H7 (cell line): Measurements from ENCODE around the gene CAPNS1. TPM values are rescaled to one million over a fixed set of nuclear protein-coding genes. Genes with fewer than 3 reads are reported as not detected.
"Not testable (repeated sequence)": the region's sequence is repeated elsewhere in the genome, so short reads cannot be mapped to it uniquely, and the experiment has no call there.

Experiments used
- DNase-seq: peaks from one replicate; pipeline ENCODE4 v3.0.0; 2012
- H3K27me3 ChIP-seq: 2 replicates; pipeline ENCODE4 v1.6.0; 2011; ENCODE audit warnings: mild to moderate bottlenecking, low read length; ENCODE audit not compliant: control insufficient read depth, insufficient read depth
- H3K36me3 ChIP-seq: replicated peaks from 2 replicates; pipeline ENCODE4 v1.5.1; 2011; ENCODE audit warnings: low read length; ENCODE audit not compliant: control insufficient read depth, insufficient read depth
- H3K4me3 ChIP-seq: 2 replicates; pipeline ENCODE4 v1.5.1; 2011; ENCODE audit warnings: low read depth, mild to moderate bottlenecking, control low read depth, low read length, moderate library complexity; ENCODE audit not compliant: insufficient read depth
- total RNA-seq: library from RNA; depleted of rRNA; stranded (reverse); fragments of >200 nt; shearing (Covaris generic); gene quantifications from 2 replicates; pipeline ENCODE4 v1.2.3, GENCODE V29; 2014

CAPNS1 gene
- total RNA-seq, 1 experiment from 2014 or later, result 336 TPM

DNA sequence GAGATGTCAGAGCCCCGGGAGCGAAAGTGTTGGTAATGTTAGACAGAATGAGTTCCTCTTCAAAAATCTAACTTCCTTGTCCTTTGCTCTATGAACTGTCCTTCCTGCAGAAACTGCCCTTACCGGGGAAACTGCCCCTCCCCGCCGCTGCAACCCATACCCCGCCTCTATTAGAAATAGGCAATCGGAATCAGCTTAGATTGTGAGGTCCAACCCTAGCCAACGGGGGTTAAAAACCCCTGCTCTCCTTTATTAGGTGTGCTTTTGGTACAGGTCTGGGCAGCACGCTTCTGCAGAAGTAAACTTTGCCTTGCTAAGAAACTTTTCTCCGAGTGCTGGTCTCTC lies 11.5 kb upstream of the CAPNS1 start:
- Histone ChIP-seq H3K4me3 (peak overlapping the region; percentile 80), H3K27me3 (no peaks in the 10 kb centered on the region), H3K36me3 (peaks cover 14% of the 10 kb centered on the region)
- DNase-seq, result peak; percentile 71

DNA sequence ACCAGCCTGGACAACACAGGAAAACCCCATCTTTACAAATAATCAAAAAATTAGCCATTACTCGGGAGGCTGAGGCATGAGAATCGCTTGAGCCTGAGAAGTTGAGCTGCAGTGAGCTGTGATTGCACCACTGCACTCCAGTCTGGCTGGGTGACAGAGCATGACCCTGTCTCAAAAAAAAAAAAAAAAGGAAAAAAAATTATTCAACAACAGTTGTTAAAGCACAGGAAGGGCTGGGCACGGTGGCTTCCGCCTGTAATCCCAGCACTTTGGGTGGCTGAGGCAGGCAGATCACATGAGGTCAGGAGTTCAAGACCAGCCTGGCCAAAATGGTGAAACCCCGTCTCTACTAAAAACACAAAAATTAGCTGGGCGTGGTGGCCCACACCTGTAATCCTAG lies 8.6 kb upstream of the CAPNS1 start:
- not testable (repeated sequence) for H3K27me3 ChIP-seq, H3K4me3 ChIP-seq

DNA sequence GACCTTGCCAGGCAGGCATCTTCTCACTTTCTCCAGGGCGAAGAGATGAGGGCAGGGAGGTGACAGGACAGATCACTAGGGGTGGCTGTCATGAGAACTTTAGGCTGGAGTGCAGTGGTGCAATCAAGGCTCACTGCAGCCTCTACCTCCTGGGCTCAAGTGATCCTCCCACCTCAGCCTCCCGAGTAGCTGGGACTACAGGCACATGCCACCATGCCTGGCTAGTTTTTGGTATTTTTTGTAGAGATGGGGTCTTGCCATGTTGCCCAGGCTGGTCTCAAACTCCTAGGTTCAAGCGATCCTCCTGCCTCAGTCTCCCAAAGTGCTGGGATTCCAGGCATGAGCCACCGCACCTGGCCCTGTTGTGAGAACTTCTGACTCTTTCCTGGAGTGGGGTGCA lies 5.0 kb upstream of the CAPNS1 start:
- H3K4me3 ChIP-seq, H3K36me3 ChIP-seq, DNase-seq, H3K27me3 ChIP-seq: not testable (repeated sequence)

More for the DNA sequence above, 8.6 kb upstream of the CAPNS1 start:
- not testable (repeated sequence) for DNase-seq, H3K36me3 ChIP-seq

DNA sequence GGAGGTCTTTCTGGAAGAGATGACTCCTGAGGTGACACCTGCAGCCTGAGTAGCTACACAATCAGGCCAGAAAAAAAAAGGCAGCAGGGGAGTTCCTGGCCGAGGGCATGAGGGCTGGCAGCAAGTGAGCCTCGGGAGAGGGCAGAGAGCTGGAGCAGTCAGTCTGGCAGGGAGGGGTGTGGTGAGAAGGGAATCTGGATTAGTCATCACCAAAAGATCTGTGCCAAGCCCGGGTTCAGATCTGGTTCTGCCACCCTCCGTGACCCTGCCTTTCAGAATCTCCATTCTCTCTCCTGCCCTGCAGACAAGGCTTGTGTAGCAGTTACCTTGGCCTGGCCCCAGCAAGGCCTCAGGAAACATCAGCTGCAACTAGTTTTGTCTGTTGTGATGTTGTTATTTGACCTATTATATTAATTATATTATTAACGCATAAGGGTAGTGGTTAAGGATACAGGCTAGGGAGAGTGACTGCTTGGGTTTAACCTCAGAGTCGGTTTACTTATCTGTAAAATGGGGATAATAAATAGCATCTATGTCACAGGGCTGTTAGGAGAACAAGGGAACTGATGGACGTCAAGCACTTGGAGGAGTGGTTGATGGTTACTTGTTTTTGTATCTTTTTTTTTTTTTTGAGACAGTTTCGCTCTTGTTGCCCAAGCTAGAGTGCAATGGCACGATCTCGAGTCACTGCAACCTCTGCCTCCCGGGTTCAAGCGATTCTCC lies 2.7 kb upstream of the CAPNS1 start:
- no peak overlapping the region for H3K4me3 ChIP-seq
- H3K27me3 ChIP-seq, result no peaks in the 10 kb centered on the region
- DNase-seq, result peak; percentile 32
- no peaks in the 10 kb centered on the region for H3K36me3 ChIP-seq

DNA sequence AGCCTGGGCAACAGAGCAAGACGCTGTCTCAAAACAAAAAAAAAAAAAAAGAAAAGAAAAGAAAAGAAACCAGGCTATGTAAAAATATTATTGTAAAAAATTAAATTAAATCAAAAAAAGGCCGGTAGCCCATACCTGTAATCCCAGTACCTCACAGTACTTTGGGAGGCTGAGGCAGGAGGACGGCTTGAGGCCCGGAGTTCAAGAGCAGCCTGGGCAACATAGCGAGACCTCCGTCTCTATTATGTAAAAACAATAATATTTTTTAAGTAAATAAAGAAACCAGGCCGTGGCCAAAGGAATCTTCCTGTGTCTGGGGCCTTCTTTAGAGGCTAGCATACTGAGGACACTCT lies 770 bp upstream of the CAPNS1 start:
- no peaks in the 10 kb centered on the region for H3K27me3 ChIP-seq
- DNase-seq, result no peak
- H3K4me3 ChIP-seq, result peak overlapping the region; percentile 96
- peaks cover 8% of the 10 kb centered on the region for H3K36me3 ChIP-seq

DNA sequence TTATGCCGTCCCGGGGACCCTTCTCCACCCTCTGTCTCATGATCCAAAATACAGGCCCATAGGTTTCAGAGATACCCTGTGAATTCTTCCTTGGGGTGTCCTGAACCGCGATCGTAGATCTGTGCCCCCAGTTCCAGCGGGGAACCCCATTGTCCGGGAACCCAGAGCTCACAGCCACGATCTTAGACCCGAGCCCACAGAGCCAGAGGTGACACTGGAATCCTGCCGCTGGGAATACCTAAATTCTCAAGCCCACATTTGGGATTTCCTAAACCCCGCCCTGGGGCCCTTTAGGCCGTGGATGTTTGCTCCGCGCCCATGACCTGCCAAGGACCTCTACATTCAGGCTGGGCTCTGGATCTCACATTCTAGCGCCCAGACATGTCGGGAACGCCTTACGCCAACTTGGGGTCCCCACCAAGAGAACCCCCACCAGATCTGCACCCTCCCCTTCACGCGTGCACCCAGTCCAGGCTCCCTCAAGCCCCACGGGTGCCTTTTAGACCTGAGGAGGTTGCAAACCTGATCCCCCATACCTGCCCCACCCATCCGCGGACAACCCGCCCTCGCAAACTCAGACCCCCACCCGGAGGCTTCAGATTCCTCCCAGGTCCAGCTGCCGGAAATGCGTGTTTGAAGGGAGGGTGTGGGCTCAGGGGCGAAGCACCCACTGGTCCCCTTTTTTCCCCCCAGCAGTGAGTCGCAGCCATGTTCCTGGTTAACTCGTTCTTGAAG lies 605 bp downstream of the CAPNS1 start:
- Histone ChIP-seq H3K36me3 (peaks cover 14% of the 10 kb centered on the region), H3K27me3 (no peaks in the 10 kb centered on the region), H3K4me3 (peak overlapping the region; percentile 96)
- DNase-seq, result peak; percentile 93

DNA sequence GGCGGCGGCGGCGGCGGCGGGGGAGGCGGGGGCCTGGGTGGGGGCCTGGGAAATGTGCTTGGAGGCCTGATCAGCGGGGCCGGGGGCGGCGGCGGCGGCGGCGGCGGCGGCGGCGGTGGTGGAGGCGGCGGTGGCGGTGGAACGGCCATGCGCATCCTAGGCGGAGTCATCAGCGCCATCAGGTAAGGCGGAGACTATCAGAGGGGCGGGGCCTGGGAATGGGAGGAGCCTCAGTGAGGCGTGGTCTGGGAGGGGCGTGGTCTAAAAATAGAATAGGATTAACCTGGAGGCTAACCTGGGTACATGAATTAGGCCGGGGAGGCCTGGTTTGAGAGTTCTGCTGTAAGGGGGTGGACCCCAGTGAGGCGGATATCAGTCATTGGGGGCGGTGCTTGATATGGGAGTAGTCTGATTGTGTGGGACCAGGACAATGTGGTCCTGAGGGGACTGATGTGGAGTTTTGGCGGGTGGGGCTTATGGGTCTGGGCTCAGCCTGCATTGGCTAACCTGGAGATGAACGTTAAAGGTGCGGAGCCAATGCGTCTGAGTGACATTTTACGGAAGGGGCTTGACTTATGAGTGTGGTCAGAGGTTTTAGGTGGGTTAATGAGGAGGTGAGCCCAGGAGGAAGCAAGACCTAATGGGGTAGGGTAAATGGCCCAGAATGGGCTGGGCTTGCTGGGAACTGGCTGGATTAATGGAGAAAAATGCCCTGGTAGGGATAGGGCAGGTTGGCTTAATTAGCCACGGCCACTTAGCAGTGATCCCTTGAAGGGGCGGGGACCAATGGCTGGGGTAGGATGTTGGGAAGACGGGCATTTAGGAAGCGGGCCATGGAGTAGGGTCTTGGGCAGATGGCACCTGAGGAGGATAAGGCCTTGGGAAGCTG lies 1.4 kb downstream of the CAPNS1 start:
- Histone ChIP-seq H3K36me3 (peaks cover 22% of the 10 kb centered on the region), H3K4me3 (peak overlapping the region; percentile 96), H3K27me3 (no peaks in the 10 kb centered on the region)
- DNase-seq, result peak; percentile 98

DNA sequence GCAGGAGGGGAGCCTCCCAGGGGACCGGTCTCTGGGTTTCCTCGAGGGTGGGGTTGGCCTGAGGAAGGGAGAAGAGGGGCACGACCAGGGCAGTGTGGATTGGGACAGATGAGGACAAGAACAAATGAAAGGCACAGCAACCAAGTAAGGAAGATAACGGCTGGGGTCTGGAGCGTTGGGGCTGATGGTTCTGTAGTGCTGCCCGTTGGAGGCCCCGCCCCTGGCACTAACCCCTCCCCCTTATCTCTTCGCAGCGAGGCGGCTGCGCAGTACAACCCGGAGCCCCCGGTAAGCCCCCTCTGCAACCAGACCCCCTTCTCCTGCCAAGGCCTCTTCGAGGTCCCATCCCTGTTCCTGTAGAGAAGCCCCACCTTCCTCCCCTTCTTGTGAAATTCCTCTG lies 2.2 kb downstream of the CAPNS1 start:
- Histone ChIP-seq H3K4me3 (no peak overlapping the region), H3K27me3 (no peaks in the 10 kb centered on the region), H3K36me3 (peaks cover 27% of the 10 kb centered on the region)
- peak; percentile 63 for DNase-seq

DNA sequence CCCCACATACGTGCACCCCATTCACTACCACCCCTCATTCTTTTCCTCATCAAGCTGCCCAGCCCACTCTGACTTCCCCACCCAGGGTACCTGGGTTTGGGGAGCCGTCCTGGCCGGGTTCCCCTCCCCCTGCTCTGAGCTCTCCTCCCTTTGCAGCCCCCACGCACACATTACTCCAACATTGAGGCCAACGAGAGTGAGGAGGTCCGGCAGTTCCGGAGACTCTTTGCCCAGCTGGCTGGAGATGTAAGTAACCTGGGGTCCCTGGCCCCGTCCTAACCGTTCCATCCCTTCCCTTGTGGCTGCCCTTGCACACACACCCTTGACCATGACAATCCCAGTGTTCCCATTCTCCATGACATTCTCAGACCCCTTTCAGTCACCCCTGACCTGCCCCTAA lies 2.6 kb downstream of the CAPNS1 start:
- peak; percentile 10 for DNase-seq
- H3K27me3 ChIP-seq, result no peaks in the 10 kb centered on the region
- H3K4me3 ChIP-seq, result no peak overlapping the region
- peaks cover 29% of the 10 kb centered on the region for H3K36me3 ChIP-seq

DNA sequence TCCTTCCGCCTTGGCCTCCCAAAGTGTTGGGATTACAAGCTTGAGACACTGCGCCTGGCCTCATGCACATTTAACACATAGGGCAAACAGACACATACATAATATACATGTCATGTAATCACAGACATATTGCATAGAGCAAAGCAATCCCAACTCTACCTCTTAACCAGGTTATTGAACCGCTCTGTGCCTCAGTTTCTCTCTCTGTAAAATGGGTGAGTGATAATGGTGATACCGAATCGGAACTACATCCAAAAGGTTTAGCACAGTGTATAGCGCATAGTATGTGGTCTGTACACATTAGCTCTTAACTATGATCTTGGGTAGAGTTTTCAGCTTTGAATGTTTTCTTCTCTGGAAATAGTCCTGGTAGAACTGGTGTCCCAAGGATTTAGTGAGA lies 4.8 kb downstream of the CAPNS1 start:
- Histone ChIP-seq H3K36me3 (peaks cover 33% of the 10 kb centered on the region), H3K27me3 (no peaks in the 10 kb centered on the region), H3K4me3 (no peak overlapping the region)
- no peak for DNase-seq

DNA sequence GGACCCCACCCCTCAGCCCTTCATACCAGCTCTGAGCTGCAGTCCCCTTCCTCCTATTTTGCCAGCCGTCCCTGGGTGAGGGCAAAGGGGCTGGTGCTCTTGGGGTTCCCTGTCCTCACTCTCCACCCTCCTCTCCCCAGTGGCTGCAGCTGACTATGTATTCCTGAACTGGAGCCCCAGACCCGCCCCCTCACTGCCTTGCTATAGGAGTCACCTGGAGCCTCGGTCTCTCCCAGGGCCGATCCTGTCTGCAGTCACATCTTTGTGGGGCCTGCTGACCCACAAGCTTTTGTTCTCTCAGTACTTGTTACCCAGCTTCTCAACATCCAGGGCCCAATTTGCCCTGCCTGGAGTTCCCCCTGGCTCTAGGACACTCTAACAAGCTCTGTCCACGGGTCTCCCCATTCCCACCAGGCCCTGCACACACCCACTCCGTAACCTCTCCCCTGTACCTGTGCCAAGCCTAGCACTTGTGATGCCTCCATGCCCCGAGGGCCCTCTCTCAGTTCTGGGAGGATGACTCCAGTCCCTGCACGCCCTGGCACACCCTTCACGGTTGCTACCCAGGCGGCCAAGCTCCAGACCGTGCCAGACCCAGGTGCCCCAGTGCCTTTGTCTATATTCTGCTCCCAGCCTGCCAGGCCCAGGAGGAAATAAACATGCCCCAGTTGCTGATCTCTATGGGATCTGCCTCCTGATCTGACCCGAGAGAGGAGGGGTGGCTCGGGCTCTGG lies 10.0 kb downstream of the CAPNS1 start:
- Histone ChIP-seq H3K4me3 (no peak overlapping the region), H3K27me3 (no peaks in the 10 kb centered on the region), H3K36me3 (peaks cover 20% of the 10 kb centered on the region)
- no peak for DNase-seq

DNA sequence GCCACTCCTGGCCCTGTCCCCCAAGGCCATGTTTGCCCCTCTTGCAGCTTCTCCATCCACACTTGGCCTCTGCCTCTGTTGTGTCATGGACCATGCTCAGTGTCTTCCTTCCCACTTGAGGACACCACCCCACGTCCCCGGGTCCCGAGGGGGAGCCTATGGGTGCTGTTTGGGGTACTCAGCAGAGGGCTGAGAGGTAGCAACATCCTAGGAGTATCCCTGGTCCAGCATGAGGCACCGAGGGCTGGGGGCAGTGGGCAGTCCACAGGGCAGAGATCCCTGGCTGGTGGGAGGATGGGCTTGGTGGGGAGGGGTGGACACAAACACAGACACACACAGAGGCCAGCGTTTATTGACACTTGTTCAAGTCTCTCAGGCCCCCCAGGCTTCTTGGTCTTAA lies 10.7 kb downstream of the CAPNS1 start:
- peak; percentile 36 for DNase-seq
- H3K27me3 ChIP-seq, result no peaks in the 10 kb centered on the region
- peaks cover 17% of the 10 kb centered on the region for H3K36me3 ChIP-seq
- no peak overlapping the region for H3K4me3 ChIP-seq

DNA sequence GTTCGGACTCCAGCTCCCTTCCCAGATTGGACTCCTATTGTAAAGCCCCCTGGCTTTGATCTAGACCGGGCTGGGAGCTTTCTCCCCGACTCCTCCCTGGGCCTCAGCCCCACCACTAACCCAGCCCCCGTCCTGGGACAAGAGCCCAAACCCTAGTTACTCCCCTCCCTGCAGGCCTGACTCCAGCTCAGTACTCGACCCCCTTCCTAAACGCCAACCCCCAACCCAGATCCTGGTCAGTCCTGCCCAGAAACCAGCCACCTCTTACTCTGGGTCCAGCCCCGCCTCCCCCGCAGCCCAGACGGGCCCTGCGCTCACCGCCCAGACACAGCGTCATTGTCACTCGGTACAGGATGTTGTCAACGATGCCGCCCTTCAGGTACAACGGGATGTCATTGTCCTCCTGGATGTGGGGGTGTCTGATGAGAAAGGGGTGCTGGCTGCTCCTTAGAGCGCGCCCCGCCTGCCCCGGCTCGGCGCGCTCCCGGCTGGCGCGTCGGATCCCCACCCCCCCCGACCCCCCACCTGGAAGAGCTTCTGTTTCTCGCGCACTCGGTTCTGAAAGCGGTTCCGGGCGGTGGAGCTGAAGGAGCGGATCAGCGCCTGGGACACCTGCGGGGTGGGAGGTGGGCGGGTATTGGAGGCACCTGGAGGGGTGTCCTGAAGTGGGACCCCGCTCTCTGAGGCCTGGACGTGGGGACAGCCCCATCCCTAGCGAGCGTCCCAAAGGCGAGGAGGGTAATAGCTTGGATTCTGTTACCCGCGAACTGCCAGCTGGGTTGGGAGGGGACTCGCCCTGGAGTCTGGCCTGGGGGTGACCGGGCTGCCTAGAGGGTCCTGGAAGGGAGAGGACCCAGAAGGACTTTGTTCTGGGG lies 11.5 kb downstream of the CAPNS1 start:
- Histone ChIP-seq H3K4me3 (peak overlapping the region; percentile 33; the same call in 1 of the 2 replicates), H3K27me3 (no peaks in the 10 kb centered on the region), H3K36me3 (peaks cover 10% of the 10 kb centered on the region)
- peak; percentile 62 for DNase-seq
